Memory B cell (primary cell): ENCODE measurements around the gene PCF11.

ENCODE experiments used
- ATAC-seq: fragments of 150-1000 bp; cut with Tn5 transposase; 2 replicates; pipeline ENCODE4 v1.10.0; 2021; ENCODE audit warnings: low read depth, mild to moderate bottlenecking, moderate library complexity
- DNase-seq, 2 donors: peaks; one replicate each; pipeline ENCODE4 v3.0.0; 2022; ENCODE audit warnings: low spot score in 2 of 2
- H3K27ac Mint-ChIP-seq: one replicate; pipeline ENCODE4 v1.8.0; 2022; ENCODE audit warnings: mild to moderate bottlenecking, moderate library complexity, mixed read lengths
- H3K27me3 Mint-ChIP-seq: one replicate; pipeline ENCODE4 v1.8.0; 2022; ENCODE audit warnings: mixed read lengths
- H3K36me3 Mint-ChIP-seq: one replicate; pipeline ENCODE4 v1.8.0; 2022; ENCODE audit warnings: mild to moderate bottlenecking, mixed read lengths
- H3K4me1 Mint-ChIP-seq: one replicate; pipeline ENCODE4 v1.8.0; 2022; ENCODE audit warnings: mixed read lengths
- H3K4me3 Mint-ChIP-seq: one replicate; pipeline ENCODE4 v1.8.0; 2022; ENCODE audit warnings: mild to moderate bottlenecking, moderate library complexity, mixed read lengths
- H3K9me3 Mint-ChIP-seq: one replicate; pipeline ENCODE4 v1.8.0; 2022; ENCODE audit warnings: mixed read lengths

Gene PCF11

GRCh38 chr11:83223457-83223856, 66.5 kb downstream of the PCF11 start:
- no peak for ATAC-seq
- Mint-ChIP-seq H3K27me3 (no peaks in the 10 kb centered on the region), H3K4me1 (no peaks in the 10 kb centered on the region)

DNA sequence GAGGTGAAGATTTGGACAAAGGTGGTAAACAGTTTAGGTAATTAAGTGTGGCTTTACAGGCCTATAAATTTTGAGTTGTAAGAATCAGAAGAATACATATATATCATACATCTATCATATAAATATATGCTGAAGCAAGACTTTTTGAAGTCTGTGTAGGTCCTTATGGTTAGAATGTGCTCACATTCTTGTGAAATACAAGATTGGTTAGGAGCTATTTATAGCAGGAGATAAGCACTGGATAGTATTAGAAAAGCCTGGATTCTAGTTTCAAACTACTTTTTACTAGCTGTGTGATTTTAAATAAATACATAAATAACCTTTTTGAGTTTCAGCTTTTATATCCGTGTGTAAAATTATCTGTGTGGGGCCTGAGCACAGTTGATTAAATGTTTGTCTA, 78.9 kb downstream of the PCF11 start:
- Mint-ChIP-seq H3K27me3 (no peaks in the 10 kb centered on the region), H3K27ac (no peak overlapping the region), H3K36me3 (peaks cover 8% of the 10 kb centered on the region), H3K4me3 (no peak overlapping the region), H3K4me1 (no peaks in the 10 kb centered on the region), H3K9me3 (no peaks in the 10 kb centered on the region)
- ATAC-seq (no peak), DNase-seq (no peak)

More at GRCh38 chr11:83223457-83223856, 66.5 kb downstream of the PCF11 start:
- no peak for DNase-seq
- Mint-ChIP-seq H3K9me3 (no peaks in the 10 kb centered on the region), H3K4me3 (no peak overlapping the region), H3K36me3 (peaks cover 2% of the 10 kb centered on the region), H3K27ac (no peak overlapping the region)
